GM20000 (cell line): ENCODE results near the gene SH3BP1.

Source experiments
- DNase-seq: peaks from one replicate; pipeline ENCODE4 v3.0.0; 2012; ENCODE audit warnings: low spot score
- CTCF ChIP-seq: IDR thresholded peaks from 2 replicates; pipeline ENCODE4 v1.5.1; 2012; ENCODE audit warnings: mild to moderate bottlenecking, control low read depth; ENCODE audit errors: extremely low read depth, missing control alignments

SH3BP1 gene

GRCh38 chr22:37664249-37665101 is 25.0 kb downstream of the SH3BP1 start:
- no peak for TF ChIP-seq CTCF
- DNase-seq = no peak

GRCh38 chr22:37665487-37665886 is 26.0 kb downstream of the SH3BP1 start:
- no peak for TF ChIP-seq CTCF
- DNase-seq = no peak

DNA sequence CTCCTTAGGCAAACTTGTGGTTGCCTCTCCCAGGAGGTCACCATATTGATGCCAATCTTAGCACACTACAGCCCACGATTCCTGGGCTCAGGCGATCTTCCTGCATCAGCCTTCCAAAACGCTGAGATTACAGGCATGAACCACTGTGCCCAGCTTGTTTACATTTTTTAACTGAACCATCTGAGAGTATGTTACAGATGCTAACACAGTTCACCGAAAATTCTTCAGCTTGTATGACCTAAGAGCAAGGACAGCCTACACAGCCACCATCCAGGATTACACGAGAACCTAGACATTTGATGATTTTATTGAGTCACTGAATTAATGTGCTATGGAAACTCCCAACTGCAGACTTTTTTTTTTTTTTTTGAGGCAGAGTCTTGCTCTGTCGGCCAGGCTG is 30.1 kb downstream of the SH3BP1 start:
- TF ChIP-seq CTCF = no peak

DNA sequence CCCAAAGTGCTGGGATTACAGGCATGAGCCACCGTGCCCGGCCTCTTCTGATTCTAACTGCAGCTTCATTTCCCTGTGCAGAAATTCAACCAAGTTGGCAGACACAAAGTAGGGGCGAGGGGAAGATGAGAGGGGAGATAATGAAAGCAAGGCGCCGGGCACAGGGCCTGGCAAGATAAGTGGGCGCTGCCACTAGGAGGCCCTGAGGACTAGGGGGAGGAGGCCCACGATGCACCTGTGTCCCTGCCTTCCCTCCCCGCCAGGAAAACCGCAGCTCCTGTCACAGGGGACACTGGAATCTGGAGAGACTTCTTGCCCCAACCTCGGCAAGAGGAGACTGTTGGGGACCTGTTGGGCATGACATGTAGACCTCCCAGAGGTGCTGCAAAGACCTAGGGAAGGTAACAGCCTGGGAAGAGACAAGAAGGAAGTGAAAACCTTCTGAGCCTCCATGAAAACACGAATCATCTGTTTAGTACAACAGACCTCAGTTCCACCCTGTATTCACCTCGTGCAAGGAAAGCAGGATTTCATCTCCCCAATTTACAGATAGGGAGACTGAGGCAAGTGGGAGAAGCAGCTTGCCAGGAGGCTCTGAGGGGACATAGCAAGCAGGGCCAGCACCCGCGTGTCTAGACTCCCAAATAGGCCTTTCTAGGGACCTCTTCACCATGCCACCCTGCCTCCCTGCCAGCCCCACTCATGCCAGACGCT is 32.9 kb downstream of the SH3BP1 start:
- no peak for TF ChIP-seq CTCF
- DNase-seq = no peak

More for the DNA sequence above, 30.1 kb downstream of the SH3BP1 start:
- no peak for DNase-seq

DNA sequence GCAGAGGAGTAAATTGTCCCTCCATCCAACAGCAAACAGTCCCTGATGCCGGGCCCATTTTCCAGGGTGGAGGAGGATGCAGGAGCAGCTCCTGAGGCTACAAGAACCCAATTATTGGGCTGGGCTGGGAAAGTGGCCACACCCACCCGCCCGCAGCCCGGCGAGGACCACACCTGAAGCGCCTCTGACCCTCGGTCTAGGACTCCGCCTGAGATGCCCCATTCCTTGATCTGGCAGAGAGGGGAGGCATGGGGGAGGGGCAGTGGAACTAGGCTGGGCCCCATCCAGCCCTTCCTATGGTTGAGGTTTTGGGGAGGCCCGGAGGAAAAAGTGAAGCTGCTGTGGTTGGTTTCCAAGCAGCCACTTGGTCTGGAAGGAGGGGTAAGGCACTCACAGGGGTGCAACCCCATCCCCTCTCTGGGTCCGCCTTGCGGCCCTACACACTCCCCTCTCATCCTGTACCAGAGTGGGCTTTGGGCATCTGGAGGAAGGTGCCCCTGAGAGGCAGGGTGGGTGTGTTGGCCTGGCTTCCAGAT is 33.5 kb downstream of the SH3BP1 start:
- TF ChIP-seq CTCF = no peak
- no peak for DNase-seq

DNA sequence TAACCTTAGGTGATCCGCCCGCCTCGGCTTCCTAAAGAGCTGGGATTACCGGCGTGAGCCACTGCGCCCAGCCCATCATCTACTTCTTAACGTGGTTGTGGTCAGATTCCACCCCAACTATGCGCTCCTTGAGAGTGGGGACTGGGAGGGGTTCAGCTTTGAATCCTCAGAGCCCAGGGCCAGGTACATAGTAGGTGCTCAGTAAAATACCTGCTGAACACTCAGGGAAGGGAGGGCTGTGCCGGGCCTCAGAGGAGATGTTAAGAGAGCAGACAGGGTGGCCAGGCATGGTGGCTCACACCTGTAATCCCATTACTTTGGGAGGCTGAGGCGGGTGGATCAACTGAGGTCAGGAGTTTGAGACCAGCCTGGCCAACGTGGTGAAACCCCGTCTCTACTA is 34.8 kb downstream of the SH3BP1 start:
- TF ChIP-seq CTCF = no peak
- no peak for DNase-seq
